H9 (cell line): ENCODE data around the gene BICDL2. TPM values are rescaled to one million over a fixed set of nuclear protein-coding genes. Genes with fewer than 3 reads are reported as not detected.

Experiments
- DNase-seq: peaks from one replicate; pipeline ENCODE4 v3.0.0-alpha.2; 2017
- H2AFZ ChIP-seq: one replicate; pipeline ENCODE4 v1.6.1; 2013; ENCODE audit warnings: mild to moderate bottlenecking, low read length, control low read depth, moderate library complexity
- H2AK5ac ChIP-seq: 2 replicates; pipeline ENCODE4 v1.6.1; 2013; ENCODE audit warnings: low read length, control low read depth, mixed read lengths; ENCODE audit not compliant: insufficient read length
- H2BK120ac ChIP-seq: one replicate; pipeline ENCODE4 v1.6.1; 2013; ENCODE audit warnings: low read depth, mild to moderate bottlenecking, low read length, control low read depth, inconsistent platforms; ENCODE audit not compliant: poor library complexity, severe bottlenecking
- H2BK12ac ChIP-seq: 2 replicates; pipeline ENCODE4 v1.6.1; 2013; ENCODE audit warnings: low read length, control low read depth, mixed read lengths, low read depth; ENCODE audit not compliant: insufficient read length
- H2BK15ac ChIP-seq: 2 replicates; pipeline ENCODE4 v1.6.1; 2013; ENCODE audit warnings: low read depth, low read length, control low read depth
- H2BK20ac ChIP-seq: one replicate; pipeline ENCODE4 v1.6.1; 2013; ENCODE audit warnings: low read depth, mild to moderate bottlenecking, low read length, control low read depth, inconsistent platforms; ENCODE audit not compliant: poor library complexity, severe bottlenecking
- H2BK5ac ChIP-seq: 2 replicates; pipeline ENCODE4 v1.6.1; 2013; ENCODE audit warnings: low read length, control low read depth, mixed read lengths; ENCODE audit not compliant: insufficient read length
- H3K14ac ChIP-seq: 2 replicates; pipeline ENCODE4 v1.6.1; 2013; ENCODE audit warnings: low read length, control low read depth; ENCODE audit not compliant: insufficient read depth
- H3K18ac ChIP-seq: 2 replicates; pipeline ENCODE4 v1.6.1; 2013; ENCODE audit warnings: low read depth, mild to moderate bottlenecking, mixed read lengths, low read length, control low read depth; ENCODE audit not compliant: insufficient read length
- H3K23ac ChIP-seq: 2 replicates; pipeline ENCODE4 v1.6.1; 2013; ENCODE audit warnings: low read length, control low read depth, mixed read lengths, low read depth; ENCODE audit not compliant: insufficient read length
- H3K23me2 ChIP-seq: 2 replicates; pipeline ENCODE4 v1.6.1; 2013; ENCODE audit warnings: low read depth, mild to moderate bottlenecking, mixed read lengths, low read length, control low read depth; ENCODE audit not compliant: insufficient read length, poor library complexity, severe bottlenecking
- H3K27ac ChIP-seq: 2 replicates; pipeline ENCODE4 v1.5.1; 2013; ENCODE audit warnings: low read length, control low read depth, mixed read lengths, low read depth; ENCODE audit not compliant: insufficient read length
- H3K27me3 ChIP-seq: 2 replicates; pipeline ENCODE4 v1.6.1; 2013; ENCODE audit warnings: low read length, control low read depth, inconsistent platforms; ENCODE audit not compliant: insufficient read depth
- H3K4ac ChIP-seq: 2 replicates; pipeline ENCODE4 v1.6.1; 2013; ENCODE audit warnings: low read depth, mild to moderate bottlenecking, control low read depth, inconsistent platforms, low read length, moderate library complexity
- H3K4me1 ChIP-seq: 2 replicates; pipeline ENCODE4 v1.6.1; 2013; ENCODE audit warnings: low read length, control low read depth, inconsistent platforms; ENCODE audit not compliant: insufficient read depth
- H3K4me2 ChIP-seq: 2 replicates; pipeline ENCODE4 v1.6.1; 2013; ENCODE audit warnings: low read length, control low read depth, mixed read lengths; ENCODE audit not compliant: insufficient read length, insufficient read depth
- H3K56ac ChIP-seq: 2 replicates; pipeline ENCODE4 v1.6.1; 2013; ENCODE audit warnings: low read depth, mild to moderate bottlenecking, mixed read lengths, low read length, control low read depth; ENCODE audit not compliant: insufficient read length
- H3K79me1 ChIP-seq: 2 replicates; pipeline ENCODE4 v1.6.1; 2013; ENCODE audit warnings: low read depth, mild to moderate bottlenecking, moderate library complexity, low read length, control low read depth, inconsistent platforms; ENCODE audit not compliant: insufficient read depth, poor library complexity, severe bottlenecking
- H3K79me2 ChIP-seq: 2 replicates; pipeline ENCODE4 v1.6.1; 2013; ENCODE audit warnings: low read length, control low read depth, inconsistent platforms; ENCODE audit not compliant: insufficient read depth
- H3K9ac ChIP-seq: 2 replicates; pipeline ENCODE4 v1.6.1; 2013; ENCODE audit warnings: low read length, control low read depth, mixed read lengths; ENCODE audit not compliant: insufficient read length; ENCODE audit errors: extremely low read depth
- H3K9me3 ChIP-seq: one replicate; pipeline ENCODE4 v1.6.1; 2013; ENCODE audit warnings: low read depth, low read length, inconsistent platforms; ENCODE audit not compliant: control insufficient read depth
- H3T11ph ChIP-seq: one replicate; pipeline ENCODE4 v1.6.1; 2013; ENCODE audit warnings: mild to moderate bottlenecking, low read length, control low read depth, inconsistent platforms
- H4K20me1 ChIP-seq: one replicate; pipeline ENCODE4 v1.6.1; 2013; ENCODE audit not compliant: control insufficient read depth, insufficient read length, insufficient read depth
- H4K5ac ChIP-seq: 2 replicates; pipeline ENCODE4 v1.6.1; 2013; ENCODE audit warnings: low read depth, mild to moderate bottlenecking, mixed read lengths, low read length, control low read depth; ENCODE audit not compliant: insufficient read length
- H4K8ac ChIP-seq: replicated peaks from 2 replicates; pipeline ENCODE4 v1.6.1; 2013; ENCODE audit warnings: low read length, control low read depth, mixed read lengths, low read depth; ENCODE audit not compliant: insufficient read length
- H4K91ac ChIP-seq: 2 replicates; pipeline ENCODE4 v1.6.1; 2013; ENCODE audit warnings: low read depth, mild to moderate bottlenecking, moderate library complexity, mixed read lengths, low read length, control low read depth; ENCODE audit not compliant: insufficient read length
- H3K27ac Mint-ChIP-seq, 3 experiments: 2 replicates in 2 of 3; 3 replicates in 1 of 3; pipeline ENCODE4 v1.8.0; 2020 to 2021; ENCODE audit warnings: mixed read lengths in 3 of 3, mild to moderate bottlenecking in 1 of 3, moderate library complexity in 1 of 3
- H3K27me3 Mint-ChIP-seq: 2 replicates; pipeline ENCODE4 v1.8.0; 2021; ENCODE audit warnings: low read depth, mild to moderate bottlenecking, moderate library complexity, mixed read lengths
- H3K36me3 Mint-ChIP-seq, 3 experiments: 2 replicates in 2 of 3; 3 replicates in 1 of 3; pipeline ENCODE4 v1.8.0; 2020 to 2021; ENCODE audit warnings: low read depth in 3 of 3, mixed read lengths in 3 of 3; ENCODE audit not compliant: insufficient read depth in 1 of 3
- H3K4me1 Mint-ChIP-seq, 2 experiments: 2 replicates each; pipeline ENCODE4 v1.8.0; 2020; ENCODE audit warnings: mixed read lengths in 2 of 2
- H3K4me3 Mint-ChIP-seq, 2 experiments: 2 replicates in 1 of 2; 3 replicates in 1 of 2; pipeline ENCODE4 v1.8.0; 2020 to 2021; ENCODE audit warnings: mild to moderate bottlenecking in 2 of 2, mixed read lengths in 2 of 2, moderate library complexity in 1 of 2
- H3K9me3 Mint-ChIP-seq, 2 experiments: 2 replicates in 1 of 2; 3 replicates in 1 of 2; pipeline ENCODE4 v1.8.0; 2020; ENCODE audit warnings: mild to moderate bottlenecking in 2 of 2, mixed read lengths in 2 of 2, moderate library complexity in 1 of 2
- CTCF ChIP-seq: fragments of 200-600 bp; sonication (generic); conservative IDR thresholded peaks from 3 replicates; pipeline ENCODE4 v1.8.0; 2021; ENCODE audit warnings: antibody characterized with exemption, mild to moderate bottlenecking
- WGBS: extraction: QIAGEN DNeasy Blood & Tissue Kit; methylation state at CpG from one replicate; pipeline ENCODE4 v1.1.7; 2013; ENCODE audit warnings: missing lambda C conversion rate, low lambda C conversion rate, mixed read lengths; ENCODE audit not compliant: insufficient read length; ENCODE audit errors: extremely low coverage; 5-methylcytosine and 5-hydroxymethylcytosine counted together
- total RNA-seq: library from RNA; stranded (reverse); gene quantifications from 2 replicates; pipeline ENCODE4 v1.2.1, GENCODE V29; 2021

BICDL2 gene
- total RNA-seq, 1 experiment from 2014 or later: 13.5 TPM

- Histone ChIP-seq H3K56ac (no peak overlapping the region), H3K27me3 (no peaks in the 10 kb centered on the region), H2BK120ac (no peak overlapping the region), H2BK12ac (no peak overlapping the region), H2BK15ac (no peak overlapping the region), H3K9me3 (no peaks in the 10 kb centered on the region), H4K5ac (no peak overlapping the region), H4K20me1 (no peaks in the 10 kb centered on the region), H3K23me2 (no peaks in the 10 kb centered on the region), H4K8ac (no peak overlapping the region), H3K23ac (no peak overlapping the region), H2BK5ac (no peak overlapping the region), H3K18ac (no peak overlapping the region), H3K4me2 (no peak overlapping the region), H3T11ph (no peak overlapping the region), H2AK5ac (no peak overlapping the region), H2BK20ac (no peak overlapping the region), H3K9ac (no peak overlapping the region), H4K91ac (no peak overlapping the region), H3K4ac (no peak overlapping the region), H2AFZ (no peak overlapping the region), H3K14ac (no peak overlapping the region), H3K79me1 (no peaks in the 10 kb centered on the region), H3K4me1 (no peaks in the 10 kb centered on the region), H3K27ac (no peak overlapping the region), H3K79me2 (no peaks in the 10 kb centered on the region)
- Mint-ChIP-seq H3K9me3 (no peaks in the 10 kb centered on the region), H3K27me3 (no peaks in the 10 kb centered on the region; the same call in 1 of the 2 replicates), H3K4me3 (no peak overlapping the region), H3K4me1 (peaks cover 10 to 17% of the 10 kb centered on the region in 2 experiments), H3K27ac (peak overlapping the region in 1 of 3 experiments; percentile 70; a peak in 1 of 7 replicates), H3K36me3 (peaks cover 20 to 57% (median 23%) of the 10 kb centered on the region in 3 experiments; a peak in 6 of 7 replicates)
- no CpG with 5 or more reads among the region's 17 CpGs for WGBS
- TF ChIP-seq CTCF: no peak
- no peak for DNase-seq
Measured at GRCh38 chr16:3085868-3086595, 49.3 kb upstream of the BICDL2 start.
